Spleen (tissue), 11 donors: Measurements from ENCODE around the gene LSM14B. TPM values are rescaled to one million over a fixed set of nuclear protein-coding genes. Genes with fewer than 3 reads are reported as not detected.
A peak's percentile ranks its signal among the peaks of the same experiment; 100 is the strongest.

Experiments used
- DNase-seq: peaks from one replicate; pipeline ENCODE4 v3.0.0-alpha.2; 2020
- H3K27ac ChIP-seq, 8 donors: fragments of 200-600 bp; sonication (generic) in 7 of 8; 1 replicate in 4 of 8; 2 replicates in 4 of 8; pipeline versions ENCODE4 v1.5.0 to v1.8.0; 2016 to 2021; ENCODE audit warnings: inconsistent platforms in 4 of 8, mild to moderate bottlenecking in 4 of 8, moderate library complexity in 1 of 8
- H3K27me3 ChIP-seq, 7 donors: fragments of 200-600 bp; sonication (generic) in 6 of 7; replicated peaks in 1 of 7; 1 replicate in 4 of 7; 2 replicates in 3 of 7; pipeline versions ENCODE4 v1.5.0 to v1.8.0; 2016 to 2021; ENCODE audit warnings: inconsistent platforms in 3 of 7, mild to moderate bottlenecking in 1 of 7
- H3K36me3 ChIP-seq, 6 donors: fragments of 200-600 bp; sonication (generic) in 5 of 6; 1 replicate in 4 of 6; 2 replicates in 2 of 6; pipeline versions ENCODE4 v1.5.0 to v1.8.0; 2016 to 2021; ENCODE audit warnings: inconsistent platforms in 2 of 6
- H3K4me1 ChIP-seq, 6 donors: fragments of 200-600 bp; sonication (generic) in 5 of 6; 1 replicate in 3 of 6; 2 replicates in 3 of 6; pipeline versions ENCODE4 v1.5.0 to v1.8.0; 2016 to 2021; ENCODE audit warnings: inconsistent platforms in 3 of 6
- H3K4me3 ChIP-seq, 8 donors: fragments of 200-600 bp; sonication (generic) in 7 of 8; 1 replicate in 4 of 8; 2 replicates in 4 of 8; pipeline versions ENCODE4 v1.5.0 to v1.8.0; 2016 to 2021; ENCODE audit warnings: inconsistent platforms in 4 of 8, mild to moderate bottlenecking in 4 of 8, moderate library complexity in 2 of 8
- H3K9me3 ChIP-seq, 8 donors: fragments of 200-600 bp; sonication (generic) in 7 of 8; 1 replicate in 4 of 8; 2 replicates in 4 of 8; pipeline versions ENCODE4 v1.5.0 to v1.8.0; 2016 to 2021; ENCODE audit warnings: inconsistent platforms in 4 of 8
- CTCF ChIP-seq, 11 experiments: fragments of 200-600 bp in 7 of 11; fragments of 450-650 bp in 4 of 11; sonication (generic) in 4 of 11; IDR thresholded peaks in 8 of 11; conservative IDR thresholded peaks in 3 of 11; 1 replicate in 7 of 11; 2 replicates in 4 of 11; pipeline versions ENCODE4 v1.4.0 to v1.8.0; 2016 to 2021; ENCODE audit warnings: antibody characterized with exemption in 11 of 11, inconsistent platforms in 4 of 11, mild to moderate bottlenecking in 1 of 11
- POLR2A ChIP-seq, 3 donors: fragments of 450-650 bp; IDR thresholded peaks; one replicate each; pipeline ENCODE4 v1.5.1; 2017; ENCODE audit warnings: antibody characterized with exemption in 3 of 3, mild to moderate bottlenecking in 1 of 3
- POLR2AphosphoS5 ChIP-seq, 3 donors: sonication (generic); formaldehyde crosslinking; IDR thresholded peaks; one replicate each; pipeline ENCODE4 v1.5.1; 2017; ENCODE audit warnings: antibody characterized with exemption in 3 of 3
- WGBS, 5 donors: extraction: QIAGEN DNeasy Blood & Tissue Kit in 3 of 5; methylation state at CpG; one replicate each; pipeline versions ENCODE4 v1.1.5 to v1.1.7; 2013 to 2018; 5-methylcytosine and 5-hydroxymethylcytosine counted together
- intact Hi-C: fragments of 100-400 bp; cut with DNase I; formaldehyde crosslinking; loops from one replicate; pipeline ENCODE4 v1.15.0; 2023; ENCODE audit warnings: low total_unique reads
- polyA plus RNA-seq, 3 donors: library from polyadenylated mRNA; stranded (reverse); fragments of 200-250 nt; gene quantifications; one replicate each; pipeline ENCODE4 v1.2.1, GENCODE V29; 2013
- total RNA-seq, 7 donors: library from RNA; depleted of rRNA in 3 of 7; stranded (reverse); fragments of >200 nt in 3 of 7; fragmentation: NEBNext Ultra II Directional in 4 of 7; extraction: Animal tissue kit (Norgen Biotek cat#: 25700) in 4 of 7; gene quantifications; one replicate each; pipeline versions ENCODE4 v1.1.0 to v1.2.1, GENCODE V29; 2016 to 2021
- donor health status: healthy with polysubstance abuse.
- donor health status: DM: no; HTN: no; CAD: no; lungs with moderate emphysema.
- donor health status: DM: no; HTN: no; CAD: no.
- donor health status: Bipolar disorder and iron deficiency.
- donor health status: healthy.
- donor health status: DM: no; HTN: no; CAD: no.
- donor health status: DM: yes; HTN: yes; CAD: no.

Gene LSM14B
- total and polyA plus RNA-seq, 10 donors: 14.0 to 37.6 (median 26.0) TPM

GRCh38 chr20:62118113-62119043, 3.9 kb upstream of the LSM14B start:
- H3K27me3 ChIP-seq: peaks cover 0 to 41% (median 0%) of the 10 kb centered on the region in 7 donors
- peak overlapping the region in 3 of 8 donors; percentile 35 to 57 (median 40) for H3K27ac ChIP-seq
- H3K9me3 ChIP-seq: peaks cover 0 to 38% (median 16%) of the 10 kb centered on the region in 8 donors
- WGBS, 5 donors: 67 to 75% (median 71%) methylated on average over 19 to 21 of the region's 21 CpGs
- peaks cover 2 to 37% (median 22%) of the 10 kb centered on the region in 6 donors for H3K4me1 ChIP-seq
- intact Hi-C loops: no loop called here
- no peak for DNase-seq
- TF ChIP-seq POLR2AphosphoS5 (IDR thresholded peaks at IDR 0.05): no peak
- no peaks in the 10 kb centered on the region for H3K36me3 ChIP-seq
- no peak overlapping the region for H3K4me3 ChIP-seq

GRCh38 chr20:62119115-62119514, 3.2 kb upstream of the LSM14B start:
- peaks cover 0 to 35% (median 0%) of the 10 kb centered on the region in 7 donors for H3K27me3 ChIP-seq
- DNase-seq: no peak
- H3K27ac ChIP-seq: no peak overlapping the region
- 82 to 100% (median 86%) methylated on average over 3 to 5 of the region's 5 CpGs for WGBS, 5 donors
- intact Hi-C loops: no loop called here
- peaks cover 0 to 31% (median 9%) of the 10 kb centered on the region in 8 donors for H3K9me3 ChIP-seq
- H3K4me3 ChIP-seq: no peak overlapping the region
- H3K4me1 ChIP-seq: peaks cover 7 to 44% (median 29%) of the 10 kb centered on the region in 6 donors
- peaks cover 0 to 2% (median 0%) of the 10 kb centered on the region in 6 donors for H3K36me3 ChIP-seq
- no peak for TF ChIP-seq POLR2AphosphoS5 (IDR thresholded peaks at IDR 0.05)
- no peak for TF ChIP-seq CTCF (IDR thresholded peaks at IDR 0.05 in 8 of 11, conservative IDR thresholded peaks at IDR 0.05 in 3 of 11)
- TF ChIP-seq POLR2A (IDR thresholded peaks at IDR 0.05): no peak

- no peak for DNase-seq
- 82 to 90% (median 85%) methylated on average over 9 to 10 of the region's 10 CpGs for WGBS, 5 donors
- H3K27me3 ChIP-seq: peaks cover 0 to 28% (median 0%) of the 10 kb centered on the region in 7 donors
- TF ChIP-seq POLR2AphosphoS5 (IDR thresholded peaks at IDR 0.05) (no peak), POLR2A (IDR thresholded peaks at IDR 0.05) (no peak)
- H3K4me1 ChIP-seq: peaks cover 7 to 51% (median 35%) of the 10 kb centered on the region in 6 donors
- peaks cover 0 to 9% (median 0%) of the 10 kb centered on the region in 6 donors for H3K36me3 ChIP-seq
- intact Hi-C loops: loop anchor here (5.0 kb wide), 1 partner anchor 52 kb away; the partner anchor contains the start of gene TAF4
- peaks cover 0 to 24% (median 2%) of the 10 kb centered on the region in 8 donors for H3K9me3 ChIP-seq
- no peak overlapping the region for H3K4me3 ChIP-seq
- no peak overlapping the region for H3K27ac ChIP-seq
Observed at GRCh38 chr20:62119591-62120364, 2.5 kb upstream of the LSM14B start.

- WGBS, 5 donors: 89 to 99% (median 93%) methylated on average over 5 of the region's 5 CpGs
- Histone ChIP-seq H3K27me3 (peaks cover 0 to 28% (median 0%) of the 10 kb centered on the region in 7 donors), H3K9me3 (peaks cover 0 to 19% (median 0%) of the 10 kb centered on the region in 8 donors), H3K36me3 (peaks cover 0 to 15% (median 5%) of the 10 kb centered on the region in 6 donors), H3K4me1 (peaks cover 7 to 57% (median 36%) of the 10 kb centered on the region in 6 donors), H3K4me3 (no peak overlapping the region), H3K27ac (no peak overlapping the region)
- DNase-seq: no peak
- TF ChIP-seq POLR2A (IDR thresholded peaks at IDR 0.05) (no peak), CTCF (IDR thresholded peaks at IDR 0.05 in 8 of 11, conservative IDR thresholded peaks at IDR 0.05 in 3 of 11) (no peak), POLR2AphosphoS5 (IDR thresholded peaks at IDR 0.05) (no peak)
- intact Hi-C loops: loop anchor here (5.0 kb wide), 1 partner anchor 53 kb away; the partner anchor contains the start of gene TAF4
Observed at GRCh38 chr20:62120365-62120762, 1.9 kb upstream of the LSM14B start.
